ENCODE measurements around the gene PLA2G4A. TPM values are rescaled to one million over a fixed set of nuclear protein-coding genes. Genes with fewer than 3 reads are reported as not detected.

Gene PLA2G4A
- total RNA-seq, 4 donors from 2014 or later, result 3.0 to 4.6 (median 4.1) TPM

DNA sequence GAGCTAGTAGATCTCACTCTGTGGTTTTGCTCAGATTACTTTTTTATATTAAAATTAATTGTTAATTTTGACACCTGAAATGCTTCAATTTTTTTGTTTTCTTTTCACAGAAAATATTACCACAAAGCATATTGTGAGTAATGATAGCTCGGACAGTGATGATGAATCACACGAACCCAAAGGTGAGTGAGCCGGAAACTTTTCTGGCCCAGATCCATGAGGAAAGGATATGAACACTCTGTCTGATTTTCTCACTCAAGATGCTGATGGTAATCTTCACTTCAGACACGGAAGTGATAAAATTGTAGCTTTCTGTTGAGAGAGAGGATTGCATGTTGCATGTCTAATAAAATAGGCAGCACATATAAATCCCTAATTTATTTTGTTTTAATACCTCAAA, 121.8 kb downstream of the PLA2G4A start:
- H3K27ac ChIP-seq (replicated peaks in 1 of 4), result no peak overlapping the region
- TF ChIP-seq POLR2AphosphoS5 (IDR thresholded peaks at IDR 0.05) (no peak), POLR2A (IDR thresholded peaks at IDR 0.05; ENCODE audit: low read depth) (no peak), EP300 (IDR thresholded peaks at IDR 0.05) (no peak)
- TF ChIP-seq, protein P1, sequence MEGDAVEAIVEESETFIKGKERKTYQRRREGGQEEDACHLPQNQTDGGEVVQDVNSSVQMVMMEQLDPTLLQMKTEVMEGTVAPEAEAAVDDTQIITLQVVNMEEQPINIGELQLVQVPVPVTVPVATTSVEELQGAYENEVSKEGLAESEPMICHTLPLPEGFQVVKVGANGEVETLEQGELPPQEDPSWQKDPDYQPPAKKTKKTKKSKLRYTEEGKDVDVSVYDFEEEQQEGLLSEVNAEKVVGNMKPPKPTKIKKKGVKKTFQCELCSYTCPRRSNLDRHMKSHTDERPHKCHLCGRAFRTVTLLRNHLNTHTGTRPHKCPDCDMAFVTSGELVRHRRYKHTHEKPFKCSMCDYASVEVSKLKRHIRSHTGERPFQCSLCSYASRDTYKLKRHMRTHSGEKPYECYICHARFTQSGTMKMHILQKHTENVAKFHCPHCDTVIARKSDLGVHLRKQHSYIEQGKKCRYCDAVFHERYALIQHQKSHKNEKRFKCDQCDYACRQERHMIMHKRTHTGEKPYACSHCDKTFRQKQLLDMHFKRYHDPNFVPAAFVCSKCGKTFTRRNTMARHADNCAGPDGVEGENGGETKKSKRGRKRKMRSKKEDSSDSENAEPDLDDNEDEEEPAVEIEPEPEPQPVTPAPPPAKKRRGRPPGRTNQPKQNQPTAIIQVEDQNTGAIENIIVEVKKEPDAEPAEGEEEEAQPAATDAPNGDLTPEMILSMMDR (IDR thresholded peaks at IDR 0.05), result no peak
- no peaks in the 10 kb centered on the region for H3K9me3 ChIP-seq
- H3K27me3 ChIP-seq, result no peaks in the 10 kb centered on the region
- intact Hi-C loops (cut with DNase I), result no loop called here
- no peak for DNase-seq (ENCODE audit: extremely low spot score)
- WGBS, result 76% methylated on average over 4 of the region's 4 CpGs
- no peak overlapping the region for H3K4me3 ChIP-seq
- H3K4me1 ChIP-seq, result no peaks in the 10 kb centered on the region
- peaks cover 0 to 9% (median 0%) of the 10 kb centered on the region in 4 donors for H3K36me3 ChIP-seq

DNA sequence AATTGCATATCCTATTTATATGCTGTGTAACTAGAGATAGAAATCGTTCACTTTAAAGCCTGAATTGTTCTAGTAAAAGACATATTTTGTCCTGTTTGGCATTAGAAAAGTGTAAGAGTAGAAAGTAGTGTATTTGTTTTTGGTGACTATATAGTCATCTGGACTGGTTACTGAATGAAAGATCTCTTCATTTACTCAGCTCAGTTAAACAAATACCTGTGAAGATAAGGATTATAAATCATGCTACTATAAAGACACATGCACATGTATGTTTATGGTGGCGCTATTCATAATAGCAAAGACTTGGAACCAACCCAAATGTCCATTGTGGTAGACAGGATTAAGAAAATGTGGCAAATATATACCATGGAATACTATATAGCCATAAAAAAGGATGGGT, 125.1 kb downstream of the PLA2G4A start:
- Histone ChIP-seq H3K4me3 (no peak overlapping the region), H3K9me3 (no peaks in the 10 kb centered on the region), H3K36me3 (peaks cover 0 to 9% (median 3%) of the 10 kb centered on the region in 4 donors), H3K27me3 (no peaks in the 10 kb centered on the region), H3K4me1 (no peaks in the 10 kb centered on the region), H3K27ac (replicated peaks in 1 of 4) (no peak overlapping the region)
- TF ChIP-seq POLR2AphosphoS5 (IDR thresholded peaks at IDR 0.05) (no peak), EP300 (IDR thresholded peaks at IDR 0.05) (no peak), POLR2A (IDR thresholded peaks at IDR 0.05; ENCODE audit: low read depth) (no peak)
- TF ChIP-seq, protein P1 (IDR thresholded peaks at IDR 0.05), result no peak
- no peak for DNase-seq (ENCODE audit: extremely low spot score)
- WGBS, result 91% methylated on average over 2 of the region's 2 CpGs
- intact Hi-C loops (cut with DNase I), result no loop called here

DNA sequence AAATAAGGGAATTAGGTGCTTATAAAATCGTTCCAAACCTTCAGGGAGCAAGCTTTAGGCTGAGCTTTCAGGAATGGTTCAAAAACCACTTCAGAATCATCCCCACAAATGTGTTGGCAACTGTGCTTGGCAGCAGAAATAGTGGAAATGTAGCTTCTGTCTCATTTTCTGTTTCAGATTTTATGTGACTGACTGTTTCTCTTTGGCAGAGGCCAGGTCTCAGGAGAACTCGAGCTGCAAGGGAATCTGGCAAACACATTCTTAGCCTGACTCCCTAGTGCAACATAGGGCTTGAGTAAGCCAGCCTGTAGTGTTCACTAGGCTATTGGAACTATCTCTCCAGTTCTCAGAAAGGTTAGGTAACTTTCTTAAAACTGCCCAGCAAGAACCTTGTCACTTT, 128.6 kb downstream of the PLA2G4A start:
- Histone ChIP-seq H3K27ac (replicated peaks in 1 of 4) (no peak overlapping the region), H3K4me1 (no peaks in the 10 kb centered on the region), H3K9me3 (no peaks in the 10 kb centered on the region), H3K36me3 (peaks cover 0 to 6% (median under 1%) of the 10 kb centered on the region in 4 donors), H3K27me3 (no peaks in the 10 kb centered on the region), H3K4me3 (no peak overlapping the region)
- TF ChIP-seq EP300 (IDR thresholded peaks at IDR 0.05), result no peak
- TF ChIP-seq, protein P1 (IDR thresholded peaks at IDR 0.05), result no peak
- no peak for TF ChIP-seq POLR2AphosphoS5 (IDR thresholded peaks at IDR 0.05)
- no peak for TF ChIP-seq POLR2A (IDR thresholded peaks at IDR 0.05; ENCODE audit: low read depth)
- DNase-seq (ENCODE audit: extremely low spot score), result no peak
- WGBS, result 33% methylated on average over 2 of the region's 2 CpGs
- intact Hi-C loops (cut with DNase I), result no loop called here

DNA sequence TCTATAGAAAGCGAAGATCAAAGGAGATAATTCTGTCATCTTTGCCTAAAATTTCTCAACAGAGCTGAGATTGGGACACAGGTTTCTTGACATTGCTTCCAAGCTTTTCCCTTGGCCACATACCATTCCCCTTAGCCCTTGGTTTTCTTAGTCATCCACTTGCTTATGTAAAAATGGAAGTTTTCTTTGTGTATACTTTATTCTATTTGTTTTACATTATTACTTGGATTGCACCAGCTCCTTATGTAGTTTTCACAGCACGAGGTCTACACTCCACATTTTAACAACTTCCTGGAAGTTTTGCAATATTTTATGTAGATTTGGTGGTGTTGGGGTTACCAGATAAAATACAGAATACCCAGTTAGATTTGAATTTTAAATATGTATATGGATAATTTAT, 129.8 kb downstream of the PLA2G4A start:
- Histone ChIP-seq H3K27ac (replicated peaks in 1 of 4) (no peak overlapping the region), H3K4me1 (no peaks in the 10 kb centered on the region), H3K36me3 (peaks cover 0 to 6% (median 0%) of the 10 kb centered on the region in 4 donors), H3K27me3 (no peaks in the 10 kb centered on the region), H3K4me3 (no peak overlapping the region), H3K9me3 (no peaks in the 10 kb centered on the region)
- 82% methylated on average over 2 of the region's 2 CpGs for WGBS
- TF ChIP-seq POLR2A (IDR thresholded peaks at IDR 0.05; ENCODE audit: low read depth) (no peak), EP300 (IDR thresholded peaks at IDR 0.05) (no peak), POLR2AphosphoS5 (IDR thresholded peaks at IDR 0.05) (no peak)
- TF ChIP-seq, protein P1 (IDR thresholded peaks at IDR 0.05), result no peak
- no peak for DNase-seq (ENCODE audit: extremely low spot score)
- intact Hi-C loops (cut with DNase I), result no loop called here

DNA sequence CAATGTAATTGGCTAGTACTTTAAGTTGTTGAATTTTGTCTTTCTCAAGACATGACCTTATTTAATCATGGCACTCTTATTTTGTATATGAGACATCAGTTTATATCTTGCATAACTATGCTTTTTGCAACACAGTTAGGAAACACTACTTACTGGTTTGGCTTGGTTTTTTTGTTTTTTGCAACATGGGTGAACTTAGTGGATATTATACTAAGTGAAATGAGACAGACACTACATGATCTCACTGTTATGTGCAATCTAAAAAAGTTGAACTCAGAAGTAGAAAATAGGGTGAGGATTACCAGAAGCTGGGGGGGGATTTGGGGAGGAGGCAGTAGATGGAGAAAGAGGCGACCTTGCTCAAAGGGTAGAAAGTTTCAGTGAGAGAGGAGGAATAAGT, 132.1 kb downstream of the PLA2G4A start:
- no peak overlapping the region for H3K27ac ChIP-seq (replicated peaks in 1 of 4)

More for the DNA sequence above, 132.1 kb downstream of the PLA2G4A start:
- H3K27me3 ChIP-seq, result no peaks in the 10 kb centered on the region
- TF ChIP-seq POLR2AphosphoS5 (IDR thresholded peaks at IDR 0.05), result peak in 1 of 2 donors; percentile 10
- TF ChIP-seq EP300 (IDR thresholded peaks at IDR 0.05), result no peak
- peaks cover 0 to 6% (median 3%) of the 10 kb centered on the region in 4 donors for H3K36me3 ChIP-seq
- no peak overlapping the region for H3K4me3 ChIP-seq
- 88% methylated on average over 1 of the region's 1 CpG for WGBS
- intact Hi-C loops (cut with DNase I), result no loop called here
- H3K4me1 ChIP-seq, result no peaks in the 10 kb centered on the region
- DNase-seq (ENCODE audit: extremely low spot score), result no peak
- H3K9me3 ChIP-seq, result no peaks in the 10 kb centered on the region
